A549 (cell line): ENCODE data around the gene HOXA11.

ENCODE experiments used
- CHD2 ChIP-seq: fragments of 150-350 bp; IDR thresholded peaks from 2 replicates; pipeline ENCODE4 v1.6.1; 2014; ENCODE audit warnings: low read length; ENCODE audit not compliant: partially characterized antibody
- EP300 ChIP-seq, 2 experiments: fragments of >200 bp; sonication (Bioruptor Twin); formaldehyde crosslinking; IDR thresholded peaks; 2 replicates in 1 of 2; 3 replicates in 1 of 2; pipeline ENCODE4 v1.6.1; 2016 to 2017
- JUN ChIP-seq, 2 experiments: fragments of >200 bp; sonication (Bioruptor Twin); formaldehyde crosslinking; IDR thresholded peaks; 2 replicates in 1 of 2; 3 replicates in 1 of 2; pipeline ENCODE4 v1.6.1; 2016 to 2017
- MYC ChIP-seq: IDR thresholded peaks from 2 replicates; pipeline ENCODE4 v1.6.1; 2012; ENCODE audit warnings: mild to moderate bottlenecking, inconsistent platforms, low read length, improper control_type of control experiment, borderline replicate concordance
- POLR2A ChIP-seq: IDR thresholded peaks from 2 replicates; pipeline ENCODE4 v1.6.1; 2012; ENCODE audit warnings: mild to moderate bottlenecking, low read length
- RFX5 ChIP-seq: fragments of 450-650 bp; IDR thresholded peaks from 2 replicates; pipeline ENCODE4 v1.7.1; 2014; ENCODE audit warnings: antibody characterized with exemption, mild to moderate bottlenecking, moderate library complexity
- SMC3 ChIP-seq: fragments of >200 bp; sonication (Bioruptor Twin); formaldehyde crosslinking; IDR thresholded peaks from 3 replicates; pipeline ENCODE4 v1.6.1; 2018; ENCODE audit warnings: inconsistent platforms
- ZFP36 ChIP-seq: fragments of 450-650 bp; IDR thresholded peaks from 2 replicates; pipeline ENCODE4 v1.6.1; 2014; ENCODE audit warnings: borderline replicate concordance; ENCODE audit not compliant: partially characterized antibody
- TF ChIP-seq, protein P1 (sequence below): fragments of 150-350 bp; IDR thresholded peaks from 2 replicates; pipeline ENCODE4 v1.6.1; 2014; ENCODE audit warnings: low read depth, mild to moderate bottlenecking, low read length
- TF ChIP-seq, protein P2 (sequence below): fragments of >200 bp; sonication (Bioruptor Twin); formaldehyde crosslinking; IDR thresholded peaks from 3 replicates; pipeline ENCODE4 v1.5.1; 2016
- TF ChIP-seq, protein P3 (sequence below): fragments of >200 bp; sonication (Bioruptor Twin); formaldehyde crosslinking; IDR thresholded peaks from 2 replicates; pipeline ENCODE4 v1.6.1; 2016
- TF ChIP-seq, protein P4 (sequence below): fragments of 450-650 bp; IDR thresholded peaks from 2 replicates; pipeline ENCODE4 v1.6.1; 2014; ENCODE audit warnings: antibody characterized with exemption
- TF ChIP-seq, protein P5 (sequence below): fragments of 250-450 bp; sonication (Bioruptor Pico); IDR thresholded peaks from 2 replicates; pipeline ENCODE4 v1.5.0; 2020; ENCODE audit warnings: low read depth, mild to moderate bottlenecking, moderate library complexity

DNA sequence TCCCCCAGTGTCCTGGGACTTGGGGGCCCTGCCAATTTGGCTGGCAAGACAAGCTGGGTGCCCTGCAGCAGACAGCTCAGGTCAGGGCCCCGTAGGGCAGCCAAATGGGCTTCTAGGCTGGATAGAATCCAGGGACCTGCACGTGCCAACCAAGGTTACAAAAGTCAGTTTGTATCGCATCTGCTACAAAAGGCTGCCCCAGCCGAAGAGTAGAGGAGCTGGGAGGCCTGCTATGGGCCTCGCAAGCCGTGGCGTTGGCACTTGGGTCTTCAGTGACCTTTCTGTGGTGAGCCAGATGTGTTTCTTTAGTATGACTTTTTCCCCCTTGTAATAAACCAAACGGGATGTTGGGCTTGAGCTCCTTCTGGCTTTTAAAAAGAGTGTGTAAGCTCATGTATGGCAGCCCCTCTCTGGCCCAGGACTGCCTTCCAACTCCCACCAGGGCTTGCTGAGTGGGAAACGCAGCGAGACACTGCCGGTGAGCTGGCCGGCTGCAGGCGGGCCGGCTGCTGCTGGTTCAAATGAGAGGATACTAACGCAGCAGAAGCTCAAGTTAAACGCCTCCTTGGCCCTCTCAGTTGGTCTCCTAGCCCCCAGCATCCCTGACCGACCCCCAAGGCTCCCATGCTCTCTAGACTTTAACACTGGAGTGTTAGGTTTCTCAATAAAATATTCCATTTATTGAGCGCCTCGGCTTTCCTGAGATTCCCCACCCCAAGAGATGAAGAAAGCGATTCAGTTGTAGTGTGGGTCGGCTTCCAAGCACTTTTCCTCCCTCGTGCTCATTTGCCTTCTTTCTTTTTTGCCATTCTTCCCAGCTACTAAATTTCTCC is 7.9 kb downstream of the HOXA11 start:
- TF ChIP-seq, protein P1, sequence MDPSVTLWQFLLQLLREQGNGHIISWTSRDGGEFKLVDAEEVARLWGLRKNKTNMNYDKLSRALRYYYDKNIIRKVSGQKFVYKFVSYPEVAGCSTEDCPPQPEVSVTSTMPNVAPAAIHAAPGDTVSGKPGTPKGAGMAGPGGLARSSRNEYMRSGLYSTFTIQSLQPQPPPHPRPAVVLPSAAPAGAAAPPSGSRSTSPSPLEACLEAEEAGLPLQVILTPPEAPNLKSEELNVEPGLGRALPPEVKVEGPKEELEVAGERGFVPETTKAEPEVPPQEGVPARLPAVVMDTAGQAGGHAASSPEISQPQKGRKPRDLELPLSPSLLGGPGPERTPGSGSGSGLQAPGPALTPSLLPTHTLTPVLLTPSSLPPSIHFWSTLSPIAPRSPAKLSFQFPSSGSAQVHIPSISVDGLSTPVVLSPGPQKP = no peak
- no peak for TF ChIP-seq SMC3
- TF ChIP-seq, protein P2, sequence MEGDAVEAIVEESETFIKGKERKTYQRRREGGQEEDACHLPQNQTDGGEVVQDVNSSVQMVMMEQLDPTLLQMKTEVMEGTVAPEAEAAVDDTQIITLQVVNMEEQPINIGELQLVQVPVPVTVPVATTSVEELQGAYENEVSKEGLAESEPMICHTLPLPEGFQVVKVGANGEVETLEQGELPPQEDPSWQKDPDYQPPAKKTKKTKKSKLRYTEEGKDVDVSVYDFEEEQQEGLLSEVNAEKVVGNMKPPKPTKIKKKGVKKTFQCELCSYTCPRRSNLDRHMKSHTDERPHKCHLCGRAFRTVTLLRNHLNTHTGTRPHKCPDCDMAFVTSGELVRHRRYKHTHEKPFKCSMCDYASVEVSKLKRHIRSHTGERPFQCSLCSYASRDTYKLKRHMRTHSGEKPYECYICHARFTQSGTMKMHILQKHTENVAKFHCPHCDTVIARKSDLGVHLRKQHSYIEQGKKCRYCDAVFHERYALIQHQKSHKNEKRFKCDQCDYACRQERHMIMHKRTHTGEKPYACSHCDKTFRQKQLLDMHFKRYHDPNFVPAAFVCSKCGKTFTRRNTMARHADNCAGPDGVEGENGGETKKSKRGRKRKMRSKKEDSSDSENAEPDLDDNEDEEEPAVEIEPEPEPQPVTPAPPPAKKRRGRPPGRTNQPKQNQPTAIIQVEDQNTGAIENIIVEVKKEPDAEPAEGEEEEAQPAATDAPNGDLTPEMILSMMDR = no peak
- TF ChIP-seq EP300 (IDR thresholded peaks at IDR 0.05) = no peak
- TF ChIP-seq, protein P3, sequence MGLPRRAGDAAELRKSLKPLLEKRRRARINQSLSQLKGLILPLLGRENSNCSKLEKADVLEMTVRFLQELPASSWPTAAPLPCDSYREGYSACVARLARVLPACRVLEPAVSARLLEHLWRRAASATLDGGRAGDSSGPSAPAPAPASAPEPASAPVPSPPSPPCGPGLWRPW = no peak
- TF ChIP-seq, protein P4, sequence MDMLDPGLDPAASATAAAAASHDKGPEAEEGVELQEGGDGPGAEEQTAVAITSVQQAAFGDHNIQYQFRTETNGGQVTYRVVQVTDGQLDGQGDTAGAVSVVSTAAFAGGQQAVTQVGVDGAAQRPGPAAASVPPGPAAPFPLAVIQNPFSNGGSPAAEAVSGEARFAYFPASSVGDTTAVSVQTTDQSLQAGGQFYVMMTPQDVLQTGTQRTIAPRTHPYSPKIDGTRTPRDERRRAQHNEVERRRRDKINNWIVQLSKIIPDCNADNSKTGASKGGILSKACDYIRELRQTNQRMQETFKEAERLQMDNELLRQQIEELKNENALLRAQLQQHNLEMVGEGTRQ = no peak
- no peak for TF ChIP-seq POLR2A
- no peak for TF ChIP-seq JUN (IDR thresholded peaks at IDR 0.05)
- TF ChIP-seq ZFP36 = no peak
- TF ChIP-seq CHD2 = no peak
- TF ChIP-seq MYC = no peak
- TF ChIP-seq, protein P5, sequence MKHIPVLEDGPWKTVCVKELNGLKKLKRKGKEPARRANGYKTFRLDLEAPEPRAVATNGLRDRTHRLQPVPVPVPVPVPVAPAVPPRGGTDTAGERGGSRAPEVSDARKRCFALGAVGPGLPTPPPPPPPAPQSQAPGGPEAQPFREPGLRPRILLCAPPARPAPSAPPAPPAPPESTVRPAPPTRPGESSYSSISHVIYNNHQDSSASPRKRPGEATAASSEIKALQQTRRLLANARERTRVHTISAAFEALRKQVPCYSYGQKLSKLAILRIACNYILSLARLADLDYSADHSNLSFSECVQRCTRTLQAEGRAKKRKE (CRISPR knock-in tag) = no peak
- TF ChIP-seq RFX5 = no peak
